GM21526 (cell line): ENCODE results near the gene CATSPERE.
A peak's percentile ranks its signal among the peaks of the same experiment; 100 is the strongest.

Experiments
- ATAC-seq: cut with Tn5 transposase; IDR thresholded peaks from one replicate; pipeline ENCODE4 v1.9.1; 2021; ENCODE audit warnings: moderate library complexity; ENCODE audit not compliant: unreplicated experiment, low FRiP score

CATSPERE gene

DNA sequence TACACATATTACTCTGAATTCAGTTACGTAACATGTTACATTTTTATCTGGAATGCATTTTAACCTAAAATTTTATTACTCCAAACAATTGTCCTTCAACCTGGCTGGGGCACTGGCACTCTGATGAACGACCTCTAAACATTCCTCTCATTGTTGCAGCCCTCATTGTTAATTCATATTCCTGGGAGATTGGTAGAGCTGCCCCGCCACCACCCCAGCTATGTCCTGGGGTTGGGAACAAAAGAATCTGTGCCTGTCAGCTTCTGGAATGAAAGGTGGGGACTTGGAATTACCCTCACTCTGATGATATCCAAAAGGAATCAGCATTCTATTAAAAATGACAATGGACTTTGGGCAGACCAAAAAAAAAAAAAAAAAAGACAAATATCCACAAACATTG is 153.8 kb downstream of the CATSPERE start:
- no peak for ATAC-seq

DNA sequence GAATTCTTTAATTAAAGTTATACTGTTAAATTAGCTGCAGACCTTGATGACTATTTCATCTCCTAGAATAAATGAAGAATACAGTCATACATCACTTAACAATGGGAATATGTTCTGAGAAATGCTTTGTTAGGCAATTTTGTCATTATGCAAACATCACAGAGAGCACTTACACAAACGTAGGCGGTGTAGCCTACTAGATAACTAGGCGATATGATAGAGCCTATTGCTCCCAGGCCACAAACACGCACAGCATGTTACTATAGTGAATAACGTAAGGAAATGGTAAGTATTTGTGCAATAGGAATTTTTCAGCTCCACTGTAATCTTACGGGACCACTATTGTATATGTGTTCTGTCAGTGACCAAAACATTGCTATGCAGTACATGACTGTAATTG is 154.2 kb downstream of the CATSPERE start:
- ATAC-seq: no peak

GRCh38 chr1:244626709-244627108 is 165.6 kb downstream of the CATSPERE start:
- ATAC-seq: no peak

DNA sequence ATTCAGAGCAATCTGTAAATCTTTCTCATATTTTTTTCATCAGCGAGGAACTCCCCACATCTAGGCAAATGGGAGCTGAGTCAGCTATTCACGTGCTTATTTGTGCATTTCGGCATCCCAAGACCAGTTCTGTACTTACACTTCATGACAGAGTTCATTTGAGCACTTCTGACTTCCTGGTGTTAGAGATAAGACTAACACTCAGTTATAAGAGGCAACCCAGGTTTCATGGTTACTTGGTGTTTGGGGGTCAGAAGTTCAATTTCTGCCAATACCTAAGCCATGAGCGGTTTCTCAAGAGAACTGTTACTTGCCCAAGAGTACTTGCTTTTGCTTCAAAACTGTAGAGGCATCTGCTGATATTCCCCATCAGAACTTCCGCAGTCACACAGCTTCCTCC is 167.7 kb downstream of the CATSPERE start:
- ATAC-seq: no peak

DNA sequence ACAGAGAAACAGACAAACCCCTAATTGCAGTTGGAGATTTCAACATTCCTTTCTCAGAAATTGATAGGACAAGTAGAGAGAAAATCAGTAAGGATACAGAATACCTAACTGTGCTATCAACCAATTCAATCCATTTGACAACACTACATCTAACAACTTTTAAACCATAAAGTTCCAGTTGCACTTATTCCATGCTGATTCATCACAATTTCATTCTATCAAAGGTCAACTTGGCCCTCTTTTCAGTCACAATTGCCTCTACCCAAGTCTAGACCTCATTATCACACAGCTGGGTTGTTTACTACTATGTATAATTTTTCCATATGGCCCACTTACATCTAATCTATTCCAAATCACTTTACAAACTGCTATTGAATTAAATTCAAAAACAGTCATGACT is 172.1 kb downstream of the CATSPERE start:
- no peak for ATAC-seq

DNA sequence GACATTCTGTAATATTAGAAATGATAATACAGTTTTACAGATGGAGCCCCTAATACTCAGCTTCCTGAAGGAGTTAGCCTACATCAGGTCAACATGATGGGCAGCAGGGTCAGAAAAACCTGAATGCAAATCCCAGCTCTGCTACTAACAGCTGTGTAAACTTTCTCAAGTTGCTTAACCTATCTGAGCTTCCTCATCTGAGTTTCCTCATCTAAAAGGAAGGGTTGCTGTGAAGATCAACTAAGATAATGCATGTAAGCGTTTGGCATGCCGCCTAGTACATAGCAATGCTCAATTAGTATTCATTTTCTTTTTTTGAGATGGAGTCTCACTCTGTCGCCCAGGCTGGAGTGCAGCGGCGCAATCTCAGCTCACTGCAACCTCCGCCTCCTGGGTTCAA is 173.5 kb downstream of the CATSPERE start:
- ATAC-seq: no peak

- no peak for ATAC-seq
These were observed 175.6 kb downstream of the CATSPERE start for GRCh38 chr1:244636488-244637259.

DNA sequence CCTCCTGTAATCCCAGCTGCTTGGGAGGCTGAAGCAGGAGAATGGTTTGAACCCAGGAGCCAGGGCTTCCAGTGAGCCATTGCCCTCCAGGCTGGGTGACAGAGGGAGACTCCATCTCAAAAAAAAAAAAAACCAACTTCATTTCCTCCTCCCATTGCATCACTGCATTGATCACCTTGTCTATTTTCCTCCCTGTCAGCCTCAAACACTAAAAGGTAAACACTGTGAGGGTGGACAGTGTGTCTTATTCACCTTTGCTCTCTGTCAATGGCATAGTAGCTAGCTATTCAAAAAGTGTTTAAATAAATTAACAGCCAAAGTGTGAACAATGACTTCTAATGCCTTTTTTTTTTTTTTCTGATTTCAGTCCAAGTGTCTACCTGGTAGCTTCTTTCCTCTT is 178.5 kb downstream of the CATSPERE start:
- no peak for ATAC-seq

DNA sequence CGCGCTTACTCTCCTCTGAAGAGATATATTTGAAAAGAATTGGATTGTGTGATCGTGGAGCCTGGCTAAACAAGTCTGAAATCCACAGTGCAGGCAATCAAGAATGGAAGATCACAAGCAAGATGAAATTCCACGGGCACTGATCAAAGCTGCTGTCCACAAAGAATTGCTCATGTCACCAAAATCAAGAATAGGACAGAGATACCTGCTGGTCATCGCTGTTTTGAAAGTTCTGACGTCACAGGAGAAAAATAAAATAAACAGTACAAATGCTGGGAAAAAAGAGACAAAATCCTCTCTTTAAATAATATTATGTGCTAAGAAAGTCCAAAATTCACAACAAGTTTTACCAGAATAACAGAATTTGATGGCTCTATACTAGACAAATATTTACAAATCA is 179.8 kb downstream of the CATSPERE start:
- ATAC-seq: no peak

- ATAC-seq: no peak
These were observed 181.5 kb downstream of the CATSPERE start for GRCh38 chr1:244642526-244642925.

DNA sequence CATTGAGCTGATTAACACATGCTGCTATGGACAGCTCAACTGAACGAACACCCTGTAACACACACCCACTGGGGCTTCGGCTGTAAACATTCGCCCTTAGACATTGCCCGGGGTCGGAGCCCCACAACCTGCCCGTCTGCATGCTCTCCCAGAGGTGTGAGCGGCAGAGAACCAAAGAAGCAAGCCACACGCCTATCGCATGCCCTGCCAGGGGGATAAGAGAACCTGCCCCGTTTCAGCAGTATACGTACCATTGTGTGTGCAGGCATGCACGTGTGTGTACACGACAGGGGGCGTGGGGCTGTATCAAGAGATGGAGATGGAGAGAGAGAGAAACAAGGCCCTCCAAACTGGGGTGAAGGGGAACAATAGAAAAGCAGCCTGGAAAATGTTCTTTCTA is 181.9 kb downstream of the CATSPERE start:
- no peak for ATAC-seq

GRCh38 chr1:244645414-244645813 is 184.3 kb downstream of the CATSPERE start:
- ATAC-seq: no peak

GRCh38 chr1:244645890-244646289 is 184.8 kb downstream of the CATSPERE start:
- no peak for ATAC-seq

GRCh38 chr1:244647819-244648218 is 186.7 kb downstream of the CATSPERE start:
- ATAC-seq: no peak

- ATAC-seq: no peak
These were observed 191.0 kb downstream of the CATSPERE start for GRCh38 chr1:244651956-244652622.

- ATAC-seq: peak; percentile 96
These were observed 191.8 kb downstream of the CATSPERE start, which contains the start of gene DESI2 for GRCh38 chr1:244652623-244653438. Gene DESI2 (plus strand): TSS chr1:244653126. CDS start chr1:244653314, 188 bp downstream.

GRCh38 chr1:244653439-244654107 is 192.5 kb downstream of the CATSPERE start:
- ATAC-seq: peak; percentile 0

DNA sequence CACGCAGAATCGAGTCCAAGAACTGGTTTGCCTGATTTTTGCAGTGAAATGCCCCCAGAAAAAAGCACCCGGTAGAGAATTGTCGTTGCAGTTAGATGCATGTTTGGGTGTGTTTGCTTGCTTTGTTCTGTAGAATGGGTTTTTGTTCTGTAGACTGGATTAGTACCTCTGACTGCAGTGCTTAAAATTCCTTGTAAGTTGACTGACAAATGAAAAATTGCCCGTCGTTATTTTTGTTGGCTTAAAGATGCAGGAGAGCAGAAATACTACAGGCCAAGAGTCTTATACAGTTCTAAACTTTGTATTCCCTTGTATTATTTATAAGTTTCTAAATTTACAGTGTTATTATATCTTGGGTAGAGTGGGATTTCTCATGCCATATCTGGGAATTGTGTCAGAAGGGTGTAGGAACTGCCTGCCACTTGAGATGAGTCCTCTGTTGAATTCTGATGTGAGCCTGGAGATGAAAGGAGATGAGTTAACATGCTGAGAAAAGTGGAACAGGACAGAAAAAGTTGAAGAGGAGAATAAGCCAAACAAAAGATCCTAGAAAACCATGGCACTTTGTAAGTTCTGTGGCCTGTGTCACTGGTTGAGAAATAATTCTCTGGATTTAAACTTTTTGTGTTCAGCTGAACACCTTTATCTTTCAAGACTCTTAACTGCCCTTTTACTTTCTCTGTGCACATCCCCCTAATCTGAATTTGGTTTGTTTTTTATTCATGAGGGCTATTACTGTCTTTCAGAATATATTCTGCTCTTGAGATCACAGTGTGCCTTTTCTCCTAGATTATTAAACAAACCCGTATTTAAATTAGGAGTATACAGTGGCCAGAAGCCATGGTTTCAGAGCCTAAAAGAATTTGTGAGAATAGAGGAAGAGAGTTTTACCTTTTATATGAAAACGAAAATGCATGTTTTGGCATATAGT is 193.3 kb downstream of the CATSPERE start:
- ATAC-seq: no peak

DNA sequence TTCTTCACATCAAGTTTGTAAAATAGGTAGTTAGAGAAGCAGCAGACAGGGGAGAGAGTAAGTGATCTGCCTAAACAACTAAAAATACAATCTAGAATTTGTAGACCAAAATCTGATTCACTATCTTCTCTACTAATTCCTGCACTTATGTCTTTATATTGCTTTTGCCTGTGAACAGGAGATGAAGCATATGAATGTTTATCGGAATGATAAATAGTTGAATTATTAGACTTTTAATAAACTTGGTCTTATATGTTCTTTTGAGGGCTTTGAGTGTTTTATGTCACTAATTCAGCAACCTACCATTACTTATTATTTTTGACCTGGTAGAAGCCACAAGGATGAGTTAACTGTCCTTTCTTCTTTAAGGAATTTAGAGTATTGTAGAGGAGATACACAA is 194.1 kb downstream of the CATSPERE start:
- ATAC-seq: no peak

DNA sequence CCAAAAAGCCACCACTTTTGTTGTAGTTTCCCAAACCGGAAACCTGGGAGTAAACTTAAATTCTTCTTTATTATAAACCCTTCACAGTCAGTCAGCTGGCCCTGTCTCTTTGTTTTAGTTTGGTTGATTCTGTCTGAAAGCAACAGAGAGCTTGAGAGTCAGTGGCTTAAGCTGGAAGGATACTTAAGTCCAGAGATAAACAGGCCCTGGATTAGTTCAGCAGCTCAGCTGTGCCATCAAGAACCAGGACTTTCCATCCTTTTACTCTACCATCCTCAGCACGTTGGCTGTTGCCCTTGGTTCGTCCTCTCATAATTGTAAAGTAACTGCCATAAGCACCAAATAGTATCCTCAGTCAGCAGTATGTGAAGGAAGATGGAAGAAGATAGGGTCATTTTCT is 196.3 kb downstream of the CATSPERE start:
- no peak for ATAC-seq
